Adipose tissue (tissue), 3 donors: ENCODE data around the gene MTMR3. TPM values are rescaled to one million over a fixed set of nuclear protein-coding genes. Genes with fewer than 3 reads are reported as not detected.
"Not testable (repeated sequence)": the region's sequence is repeated elsewhere in the genome, so short reads cannot be mapped to it uniquely, and the experiment has no call there.

Experiments
- H3K27ac ChIP-seq: one replicate; pipeline ENCODE4 v1.5.1; 2013; ENCODE audit warnings: low read depth, low read length
- WGBS, 3 donors: extraction: QIAGEN DNeasy Blood & Tissue Kit; methylation state at CpG; one replicate each; pipeline ENCODE4 v1.1.7; 2013; 5-methylcytosine and 5-hydroxymethylcytosine counted together
- polyA plus RNA-seq, 3 donors: library from polyadenylated mRNA; stranded (reverse); fragments of 200-250 nt; gene quantifications; one replicate each; pipeline ENCODE4 v1.2.3, GENCODE V29; 2013
- donor health status: healthy with polysubstance abuse.
- donor health status: Bipolar disorder and iron deficiency.
- donor health status: healthy.

MTMR3 gene
- polyA plus RNA-seq, 3 donors = 9.7 to 15.7 (median 12.4) TPM

GRCh38 chr22:29946220-29946619, 63.2 kb downstream of the MTMR3 start:
- H3K27ac ChIP-seq = no peak overlapping the region
- WGBS, 3 donors = 37 to 72% (median 72%) methylated on average over 2 of the region's 2 CpGs

DNA sequence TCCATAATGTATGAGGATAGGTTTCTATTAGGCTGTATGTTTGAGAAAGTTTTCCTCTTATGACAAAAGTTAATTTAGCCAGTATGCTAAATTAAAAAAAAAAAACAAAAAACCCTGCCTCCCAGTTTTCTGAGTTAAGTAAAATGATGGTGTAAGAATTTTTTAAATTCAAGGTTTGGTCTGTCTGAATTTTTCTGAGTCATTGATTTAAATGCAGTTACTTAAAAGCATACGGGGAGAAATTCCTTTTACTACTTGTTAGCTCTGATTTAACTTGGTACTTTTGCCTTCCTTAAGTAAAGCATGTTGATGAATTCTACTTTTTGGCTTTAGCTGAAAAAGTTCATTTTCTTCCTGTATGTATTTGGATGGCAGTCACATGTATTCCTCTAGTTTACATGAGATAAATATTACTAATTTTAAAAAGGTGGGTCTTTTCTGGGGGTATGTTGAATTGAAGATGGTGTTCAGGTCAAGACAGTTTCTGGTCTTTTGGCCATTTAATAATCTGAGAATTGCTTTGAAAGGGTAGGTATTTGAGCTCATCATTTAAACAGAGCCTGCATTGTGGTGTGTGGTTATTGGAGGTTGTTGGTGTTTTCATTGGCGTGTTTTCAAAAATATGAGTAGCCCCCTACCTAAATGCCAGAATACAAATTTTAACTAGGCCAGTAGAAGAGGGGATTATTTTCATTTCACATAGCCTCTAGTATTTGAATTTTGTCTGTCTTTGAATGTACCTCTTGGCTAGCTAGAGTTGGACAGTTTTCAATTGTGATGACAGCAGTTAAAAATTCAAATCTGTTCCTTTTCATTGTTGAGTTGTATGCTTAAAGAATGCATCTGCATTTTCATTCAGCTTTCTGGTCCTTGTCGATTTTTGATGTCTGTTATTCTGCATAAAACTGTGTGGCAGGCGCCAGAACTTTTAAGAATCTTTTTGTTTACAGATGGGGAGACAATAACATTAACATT, 64.7 kb downstream of the MTMR3 start:
- no peak overlapping the region for H3K27ac ChIP-seq
- 58 to 66% (median 59%) methylated on average over 4 of the region's 4 CpGs for WGBS, 3 donors

DNA sequence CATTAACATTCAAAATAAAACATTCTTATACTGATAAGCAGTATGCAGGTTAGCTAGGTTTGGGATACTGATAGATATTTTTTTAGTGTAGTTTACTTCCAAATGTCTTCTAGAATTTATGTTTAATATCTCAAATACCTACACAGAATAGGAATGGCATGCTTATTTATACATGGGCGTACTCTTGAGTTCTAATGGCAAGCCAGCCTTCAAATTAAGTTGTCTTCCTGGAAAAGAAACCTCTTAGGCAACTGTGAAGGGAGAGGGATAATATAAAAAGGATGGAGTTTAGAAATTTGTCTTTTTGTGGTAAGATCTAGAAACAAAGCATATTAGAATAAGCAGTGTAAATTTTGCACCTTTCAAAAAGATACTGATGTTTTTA, 65.4 kb downstream of the MTMR3 start:
- H3K27ac ChIP-seq = no peak overlapping the region
- WGBS, 3 donors = 62 to 79% (median 70%) methylated on average over 1 of the region's 1 CpG

GRCh38 chr22:29949872-29950271, 66.9 kb downstream of the MTMR3 start:
- 33 to 81% (median 67%) methylated on average over 3 of the region's 3 CpGs for WGBS, 3 donors
- no peak overlapping the region for H3K27ac ChIP-seq

GRCh38 chr22:29951791-29952413, 68.9 kb downstream of the MTMR3 start:
- no peak overlapping the region for H3K27ac ChIP-seq
- WGBS, 3 donors = 72 to 83% (median 83%) methylated on average over 8 of the region's 8 CpGs

DNA sequence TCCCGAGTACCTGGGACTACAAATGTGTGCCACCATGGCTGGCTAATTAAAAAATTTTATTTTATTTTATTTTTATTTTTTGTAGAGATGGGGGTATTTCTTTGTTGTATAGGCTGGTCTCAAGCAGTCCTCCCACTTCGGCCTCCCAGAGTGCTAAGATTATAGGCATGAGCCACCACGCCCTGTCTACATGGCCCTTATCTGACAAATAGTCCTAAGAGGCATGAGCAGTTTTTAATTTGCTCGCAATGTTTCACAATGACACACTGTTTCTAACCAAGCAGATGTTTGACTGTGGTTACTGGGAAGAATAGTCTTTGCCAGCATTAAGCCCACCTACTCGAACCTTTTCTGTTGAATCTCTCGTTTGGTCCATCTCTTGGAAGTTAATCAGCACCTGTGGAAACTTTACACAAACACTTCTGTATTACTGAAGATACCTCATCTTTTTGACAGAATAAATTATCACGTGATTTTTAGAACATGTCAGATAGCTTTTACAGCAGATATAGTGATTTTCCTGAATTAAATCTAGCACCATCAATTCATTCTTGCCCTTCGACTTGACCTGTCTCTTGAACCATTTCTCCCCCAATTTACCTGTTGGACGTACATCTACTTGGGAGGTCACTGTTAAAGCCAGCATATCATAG, 71.4 kb downstream of the MTMR3 start:
- WGBS, 3 donors = 95 to 97% (median 96%) methylated on average over 9 of the region's 9 CpGs
- H3K27ac ChIP-seq = no peak overlapping the region

- 92 to 97% (median 94%) methylated on average over 1 of the region's 1 CpG for WGBS, 3 donors
- H3K27ac ChIP-seq = no peak overlapping the region
These were observed 73.7 kb downstream of the MTMR3 start for GRCh38 chr22:29956680-29957079.

GRCh38 chr22:29958170-29958569, 75.2 kb downstream of the MTMR3 start:
- 92 to 96% (median 94%) methylated on average over 2 of the region's 2 CpGs for WGBS, 3 donors
- no peak overlapping the region for H3K27ac ChIP-seq

DNA sequence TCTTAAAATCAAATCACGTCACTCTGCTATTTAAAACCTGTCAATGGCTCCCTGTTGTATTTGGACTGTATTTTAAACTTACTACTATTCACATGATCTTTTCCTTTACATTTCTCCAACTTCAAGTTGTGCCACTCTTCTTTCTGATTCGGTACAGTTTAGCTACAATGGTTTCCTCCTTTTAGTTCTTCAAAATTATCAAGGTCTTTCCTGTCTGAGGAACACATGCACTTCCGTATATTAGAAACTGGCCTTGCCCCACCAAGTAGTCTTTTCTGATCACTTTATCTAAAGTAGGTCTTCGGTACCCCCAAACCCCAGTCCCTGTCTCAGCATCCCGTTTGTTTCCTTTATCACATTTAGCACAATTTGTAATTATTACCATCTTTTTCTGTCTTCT, 81.8 kb downstream of the MTMR3 start:
- H3K27ac ChIP-seq = no peak overlapping the region
- 62 to 86% (median 72%) methylated on average over 5 of the region's 5 CpGs for WGBS, 3 donors

GRCh38 chr22:29967461-29967860, 84.5 kb downstream of the MTMR3 start:
- H3K27ac ChIP-seq = no peak overlapping the region

- 83 to 94% (median 94%) methylated on average over 3 of the region's 3 CpGs for WGBS, 3 donors
- H3K27ac ChIP-seq = no peak overlapping the region
These were observed 88.6 kb downstream of the MTMR3 start for GRCh38 chr22:29971607-29972006.

- WGBS, 3 donors = 81 to 94% (median 91%) methylated on average over 2 of the region's 2 CpGs
- H3K27ac ChIP-seq = no peak overlapping the region
These were observed 89.1 kb downstream of the MTMR3 start for GRCh38 chr22:29972121-29972520.

- 46 to 84% (median 78%) methylated on average over 4 of the region's 4 CpGs for WGBS, 3 donors
- no peak overlapping the region for H3K27ac ChIP-seq
These were observed 90.3 kb downstream of the MTMR3 start for GRCh38 chr22:29973269-29973668.

GRCh38 chr22:29973680-29974079, 90.7 kb downstream of the MTMR3 start:
- not testable (repeated sequence) for H3K27ac ChIP-seq
- 84 to 92% (median 85%) methylated on average over 9 of the region's 9 CpGs for WGBS, 3 donors

GRCh38 chr22:29975494-29975893, 92.5 kb downstream of the MTMR3 start:
- 88 to 97% (median 95%) methylated on average over 7 of the region's 7 CpGs for WGBS, 3 donors

GRCh38 chr22:29977107-29977506, 94.1 kb downstream of the MTMR3 start:
- WGBS, 3 donors = 91 to 98% (median 93%) methylated on average over 3 of the region's 3 CpGs
- no peak overlapping the region for H3K27ac ChIP-seq

More at GRCh38 chr22:29975494-29975893, 92.5 kb downstream of the MTMR3 start:
- H3K27ac ChIP-seq = no peak overlapping the region

- WGBS, 3 donors = 60 to 70% (median 66%) methylated on average over 3 of the region's 3 CpGs
- H3K27ac ChIP-seq = no peak overlapping the region
These were observed 96.9 kb downstream of the MTMR3 start for GRCh38 chr22:29979777-29980321.

DNA sequence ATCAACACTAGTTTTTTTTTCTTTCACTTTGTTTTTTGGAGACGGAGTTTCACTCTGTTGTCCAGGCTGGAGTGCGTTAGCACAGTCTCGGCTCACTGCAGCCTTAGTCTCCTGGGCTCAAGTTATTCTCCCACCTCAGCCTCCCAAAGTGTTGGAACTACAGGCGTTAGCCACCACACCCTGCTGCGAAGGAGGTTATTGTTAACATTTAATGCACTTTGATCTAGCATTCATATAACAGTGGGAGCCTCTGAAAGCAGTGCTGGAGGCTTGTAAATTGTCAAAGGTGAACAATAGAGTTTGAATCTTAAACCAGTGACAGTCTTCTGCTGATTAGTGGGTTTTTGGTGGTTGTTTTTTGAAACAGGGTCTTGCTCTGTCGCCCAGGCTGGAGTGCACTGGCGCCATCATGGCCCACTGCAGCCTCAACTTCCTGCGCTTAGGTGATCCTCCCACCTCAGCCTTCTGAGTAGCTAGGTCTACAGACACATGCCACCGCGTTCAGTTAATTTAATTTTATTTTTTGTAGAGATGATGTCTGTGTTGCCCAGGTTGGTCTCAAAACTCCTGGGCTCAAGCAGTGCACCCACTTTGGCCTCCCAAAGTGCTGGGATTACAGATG, 100.4 kb downstream of the MTMR3 start:
- WGBS, 3 donors = 96 to 98% (median 97%) methylated on average over 10 of the region's 10 CpGs
- no peak overlapping the region for H3K27ac ChIP-seq
